Suprapubic skin (tissue), 4 donors: ENCODE measurements around the gene TPD52L1.

Experiments used
- CTCF ChIP-seq, 2 donors: fragments of 200-600 bp in 1 of 2; fragments of 450-650 bp in 1 of 2; sonication (generic) in 1 of 2; IDR thresholded peaks; one replicate each; pipeline ENCODE4 v1.5.1; 2016 to 2019; ENCODE audit warnings: antibody characterized with exemption in 2 of 2, mild to moderate bottlenecking in 1 of 2, moderate library complexity in 1 of 2
- POLR2A ChIP-seq, 2 donors: fragments of 450-650 bp; IDR thresholded peaks; one replicate each; pipeline ENCODE4 v1.6.1; 2017; ENCODE audit warnings: antibody characterized with exemption in 2 of 2, mild to moderate bottlenecking in 2 of 2, moderate library complexity in 2 of 2
- POLR2AphosphoS5 ChIP-seq, 3 donors: sonication (generic); formaldehyde crosslinking; IDR thresholded peaks; one replicate each; pipeline ENCODE4 v1.6.1; 2017; ENCODE audit warnings: antibody characterized with exemption in 3 of 3

DNA sequence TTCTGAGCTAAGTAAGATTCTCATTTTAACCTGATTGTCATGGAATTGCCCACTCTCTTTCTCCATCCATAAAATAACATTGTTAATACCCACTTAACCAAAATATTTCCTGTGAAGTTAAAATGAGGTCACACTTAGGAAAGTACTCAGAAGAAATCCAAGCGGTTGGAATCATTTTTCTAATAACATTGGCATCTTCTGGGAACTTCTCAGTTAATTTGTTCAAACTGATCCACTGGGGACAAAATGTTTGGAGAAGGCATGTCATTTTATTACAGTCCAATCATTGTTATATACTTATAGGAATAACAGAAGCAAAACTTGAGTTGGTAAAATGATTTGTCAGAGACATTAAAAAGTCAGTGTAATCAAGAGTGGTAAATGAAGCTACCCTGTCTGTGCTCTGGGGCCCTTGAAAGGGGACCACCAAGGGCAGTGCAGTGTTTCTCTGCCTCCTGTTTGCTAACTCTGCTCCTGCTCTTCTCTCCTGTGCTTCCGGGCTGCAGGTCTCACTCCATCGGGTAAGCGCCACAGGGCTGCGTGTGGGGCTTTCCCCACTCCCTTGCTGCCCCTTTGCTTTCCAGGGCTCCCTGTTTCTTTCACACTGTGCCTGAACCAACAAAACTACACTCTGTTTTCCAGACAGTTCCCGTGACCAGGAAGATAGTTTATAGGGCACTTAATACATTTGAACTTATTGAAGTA, 98.1 kb downstream of the TPD52L1 start:
- TF ChIP-seq POLR2AphosphoS5 (IDR thresholded peaks at IDR 0.05) (no peak), CTCF (IDR thresholded peaks at IDR 0.05) (no peak), POLR2A (IDR thresholded peaks at IDR 0.05) (no peak)
